ENCODE data around the gene ATF7IP2.

- no peak for TF ChIP-seq EZH2 (IDR thresholded peaks at IDR 0.05; ENCODE audit: low read length, missing control alignments)
- no peak for TF ChIP-seq CTCF (conservative IDR thresholded peaks at IDR 0.05 in 1 of 2, IDR thresholded peaks at IDR 0.05 in 1 of 2; ENCODE audit: low read depth in 1 of 2, low read length in 2 of 2)
Observed at GRCh38 chr16:10490141-10490540, 104.3 kb downstream of the ATF7IP2 start.
